Neural progenitor cell (in vitro differentiated cells): Measurements from ENCODE around the gene ABCA10.

ENCODE experiments used
- CTCF ChIP-seq: fragments of 200-600 bp; sonication (generic); IDR thresholded peaks from 2 replicates; pipeline ENCODE4 v1.5.1; 2017; ENCODE audit warnings: antibody characterized with exemption, mild to moderate bottlenecking
- EZH2 ChIP-seq: fragments of 200-600 bp; sonication (generic); IDR thresholded peaks from 2 replicates; pipeline ENCODE4 v1.6.1; 2017; ENCODE audit warnings: antibody characterized with exemption, mild to moderate bottlenecking, moderate library complexity
- EZH2phosphoT487 ChIP-seq: fragments of 200-600 bp; sonication (generic); IDR thresholded peaks from 2 replicates; pipeline ENCODE4 v1.6.1; 2017; ENCODE audit warnings: antibody characterized with exemption

DNA sequence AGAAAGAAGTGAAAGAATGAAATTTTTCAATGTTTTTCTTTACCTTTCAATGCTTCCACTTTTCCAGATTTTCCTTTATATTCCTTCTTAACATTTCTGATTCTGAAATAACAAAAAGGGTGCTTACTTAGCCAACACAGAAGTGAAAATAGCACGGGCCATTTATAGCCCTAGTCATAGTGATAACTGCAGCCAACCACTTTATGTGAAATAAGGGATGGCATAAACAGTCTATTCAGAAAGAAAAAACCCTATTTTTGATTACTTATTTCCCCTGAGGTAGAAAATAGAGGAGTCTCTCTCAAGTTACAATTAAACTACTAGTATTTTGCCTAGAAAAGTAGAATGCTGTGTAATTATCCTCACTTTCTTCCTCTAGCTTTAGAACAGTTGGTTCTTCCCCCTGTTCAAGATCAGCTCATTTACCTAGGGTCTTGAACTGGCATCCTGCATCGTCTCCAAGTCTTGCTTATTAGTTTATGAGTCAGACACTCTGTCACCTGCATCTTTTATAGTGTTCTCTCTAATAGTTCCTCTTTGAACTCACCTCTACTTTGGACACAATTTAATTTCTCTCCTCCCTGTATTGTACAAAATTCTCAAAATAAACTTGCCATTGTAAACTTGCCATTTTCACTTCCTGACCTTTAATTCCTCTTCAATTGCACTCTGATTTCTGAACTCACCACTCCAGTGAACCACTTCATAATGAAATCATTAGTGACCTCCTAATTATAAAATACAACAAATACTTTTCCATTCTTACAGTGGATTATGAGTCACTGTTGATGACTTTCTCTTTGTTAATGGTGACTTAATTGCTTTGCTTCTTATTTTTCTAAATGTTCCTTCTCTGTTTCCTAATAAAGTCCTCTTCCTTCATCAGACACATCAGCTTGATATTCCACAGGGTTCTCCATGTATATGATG, 110.5 kb downstream of the ABCA10 start:
- TF ChIP-seq CTCF (no peak), EZH2 (no peak), EZH2phosphoT487 (no peak)
